SW 1271 (cell line): ENCODE results near the gene MSI2.

ENCODE experiments used
- DNase-seq, 2 experiments: peaks; one replicate each; lab custom pipeline; 2025; lab: John Stamatoyannopoulos, UW

MSI2 gene

GRCh38 chr17:57502811-57503241, 246.5 kb downstream of the MSI2 start:
- DNase-seq, result no peak

GRCh38 chr17:57504208-57504607, 247.9 kb downstream of the MSI2 start:
- DNase-seq, result no peak

GRCh38 chr17:57505841-57506773, 249.8 kb downstream of the MSI2 start:
- DNase-seq, result no peak

- DNase-seq, result no peak
Measured at GRCh38 chr17:57506774-57507127, 250.4 kb downstream of the MSI2 start.

- no peak for DNase-seq
Measured at GRCh38 chr17:57507828-57508227, 251.5 kb downstream of the MSI2 start.

- DNase-seq, result no peak
Measured at GRCh38 chr17:57508671-57509070, 252.3 kb downstream of the MSI2 start.

- no peak for DNase-seq
Measured at GRCh38 chr17:57511475-57512123, 255.3 kb downstream of the MSI2 start.

GRCh38 chr17:57512258-57512657, 255.9 kb downstream of the MSI2 start:
- DNase-seq, result no peak

GRCh38 chr17:57512691-57513090, 256.4 kb downstream of the MSI2 start:
- no peak for DNase-seq

GRCh38 chr17:57513569-57513968, 257.2 kb downstream of the MSI2 start:
- no peak for DNase-seq

GRCh38 chr17:57514614-57515013, 258.3 kb downstream of the MSI2 start:
- DNase-seq, result no peak

- DNase-seq, result no peak
Measured at GRCh38 chr17:57515662-57516211, 259.4 kb downstream of the MSI2 start.

- DNase-seq, result no peak
Measured at GRCh38 chr17:57516290-57517230, 260.2 kb downstream of the MSI2 start.

- DNase-seq, result no peak
Measured at GRCh38 chr17:57517273-57517631, 260.9 kb downstream of the MSI2 start.

- DNase-seq, result no peak
Measured at GRCh38 chr17:57517632-57518456, 261.5 kb downstream of the MSI2 start.

- no peak for DNase-seq
Measured at GRCh38 chr17:57518587-57519581, 262.6 kb downstream of the MSI2 start.

- no peak for DNase-seq
Measured at GRCh38 chr17:57519800-57520199, 263.5 kb downstream of the MSI2 start.

GRCh38 chr17:57521606-57522005, 265.3 kb downstream of the MSI2 start:
- DNase-seq, result no peak

GRCh38 chr17:57522042-57523005, 266.0 kb downstream of the MSI2 start:
- no peak for DNase-seq
